ENCODE data around the gene CLECL1. TPM values are rescaled to one million over a fixed set of nuclear protein-coding genes. Genes with fewer than 3 reads are reported as not detected.

The CLECL1 gene
- total RNA-seq (2012; rRNA removed), result not detected in 2 replicates
- polyA plus RNA-seq (2012; rRNA removed), result not detected in 2 replicates
- polyA plus RNA-seq (2012; cell fraction: cytosol; rRNA removed), result not detected in 2 replicates
- not detected in 2 replicates for polyA plus RNA-seq (2012; cell fraction: nucleus; rRNA removed; ENCODE audit: low replicate concordance)
- Bru-seq, nascent RNA, result not detected
- not detected for BruChase-seq, experiment 1, labeled RNA remaining after a 6-hour chase
- BruChase-seq, experiment 2, labeled RNA remaining after a 2-hour chase, result not detected
- long read RNA-seq, result 0 reads

GRCh38 chr12:9732921-9733461, at the start of gene CLECL1:
CLECL1 (minus strand) TSS chr12:9733097.
- H3K4me3 ChIP-seq (ENCODE audit: insufficient read depth, low read depth, low read length), result no peak within 1 kb of the TSS
- no peaks in the 10 kb centered on the region for H3K36me3 ChIP-seq (ENCODE audit: control insufficient read depth, insufficient read depth, low read length)
- H2AK9ac ChIP-seq (replicated peaks; ENCODE audit: low read depth, low read length, poor library complexity), result no peak within 1 kb of the TSS
- no peak within 1 kb of the TSS for H3K56ac ChIP-seq (ENCODE audit: extremely low read depth, insufficient read depth, low read length)
- intact Hi-C loops (cut with micrococcal nuclease), result no loop called here
- H2AFZ ChIP-seq (replicated peaks; ENCODE audit: low read length, poor library complexity), result no peak within 1 kb of the TSS
- H3K4me1 ChIP-seq (ENCODE audit: control insufficient read depth, insufficient read depth, low read length), result no peaks in the 10 kb centered on the region
- in situ Hi-C loops (cut with MboI; ENCODE audit: low sequenced_read_pairs), result no loop called here
- no peak within 1 kb of the TSS for H2BK120ac ChIP-seq (ENCODE audit: low read depth, low read length)
- no peak within 1 kb of the TSS for H3K23ac ChIP-seq (ENCODE audit: low read depth, low read length)
- H4K8ac ChIP-seq (ENCODE audit: low read depth in 2 of 2, low read length in 2 of 2), result no peak within 1 kb of the TSS
- H3K79me1 ChIP-seq (ENCODE audit: low read depth in 1 of 2, low read length in 2 of 2), result no peaks in the 10 kb centered on the region
- DNase-seq, result no peak
- H4K20me1 ChIP-seq (ENCODE audit: insufficient read depth, low read length), result no peaks in the 10 kb centered on the region
- ChIA-PET CTCF (interaction anchor here (1.9 kb wide), 1 partner anchor 10 kb away, joined by 5 read pairs; no protein-coding TSS in a partner anchor), POLR2A (ENCODE audit: unreplicated experiment) (no interaction called here)
- no peak within 1 kb of the TSS for H4K91ac ChIP-seq (ENCODE audit: insufficient read depth, low read depth, low read length)
- ATAC-seq (ENCODE audit: low read depth), result no peak
- no peak for TF ChIP-seq MAZ (IDR thresholded peaks at IDR 0.05; ENCODE audit: borderline replicate concordance, low read depth, low read length)
- TF ChIP-seq FOS (IDR thresholded peaks at IDR 0.05; ENCODE audit: low read depth, low read length), result no peak
- TF ChIP-seq USF2 (IDR thresholded peaks at IDR 0.05; ENCODE audit: low read depth, low read length), result no peak
- no peak within 1 kb of the TSS for H3K27ac ChIP-seq (ENCODE audit: insufficient read depth, low read length)
- H3K4me2 ChIP-seq (ENCODE audit: low read depth, low read length), result no peak within 1 kb of the TSS
- no peaks in the 10 kb centered on the region for H3K9me3 ChIP-seq (ENCODE audit: control insufficient read depth, insufficient read depth, low read length)
- dilution Hi-C loops (cut with HindIII; ENCODE audit: low sequenced_read_pairs, unreplicated experiment), result no loop called here
- H3K4ac ChIP-seq (ENCODE audit: low read depth, low read length), result no peak within 1 kb of the TSS
- H3K14ac ChIP-seq (replicated peaks; ENCODE audit: low read depth, low read length), result no peak within 1 kb of the TSS
- no peak within 1 kb of the TSS for H2AK5ac ChIP-seq (ENCODE audit: low read depth, low read length)
- H3K27me3 ChIP-seq (ENCODE audit: control insufficient read depth, insufficient read depth, low read length), result no peaks in the 10 kb centered on the region; the same call in none of the 2 replicates
- BruUV-seq (replicated peaks), result no TSS peak
- no peak within 1 kb of the TSS for H2BK5ac ChIP-seq (ENCODE audit: low read depth, low read length, poor library complexity, severe bottlenecking)
- WGBS, 2 experiments (ENCODE audit: extremely low coverage in 2 of 2, insufficient read length in 1 of 2), result no CpG with 5 or more reads among the region's 8 CpGs
- no peak within 1 kb of the TSS for H3K18ac ChIP-seq (ENCODE audit: low read depth, low read length)
- no peaks in the 10 kb centered on the region for H3K9me1 ChIP-seq (ENCODE audit: insufficient read depth, low read length)
- H4K5ac ChIP-seq (ENCODE audit: low read depth, low read length), result no peak within 1 kb of the TSS
- H2BK15ac ChIP-seq (ENCODE audit: low read depth, low read length), result no peak within 1 kb of the TSS
- H3K9ac ChIP-seq (ENCODE audit: low read depth, low read length), result no peak within 1 kb of the TSS
- no peak within 1 kb of the TSS for H2BK20ac ChIP-seq (ENCODE audit: low read depth, low read length)
